ENCODE data around the gene PATJ.

Gene PATJ

DNA sequence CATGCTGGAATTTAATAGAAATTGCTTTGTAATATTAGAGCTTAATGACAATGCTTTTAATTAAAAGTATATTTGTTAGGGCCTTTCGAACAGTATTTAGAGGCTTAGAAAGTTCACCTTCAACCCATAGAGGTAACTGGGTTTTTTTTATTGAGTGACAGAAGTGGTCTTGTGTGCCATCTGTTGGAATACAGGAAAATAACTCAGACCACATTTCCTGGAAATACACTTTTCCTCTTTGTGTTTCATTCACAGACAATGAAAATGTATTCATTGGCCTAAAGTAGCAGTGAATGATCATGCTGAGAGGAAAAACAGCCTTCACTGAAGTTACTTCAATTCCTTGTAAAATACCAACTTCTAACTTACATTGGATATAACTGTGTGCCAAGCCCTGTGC lies 368.8 kb downstream of the PATJ start:
- no peak for DNase-seq (ENCODE audit: low read depth)
- no peak overlapping the region for H3K4me3 ChIP-seq (ENCODE audit: low read length)
- TF ChIP-seq, protein P1, sequence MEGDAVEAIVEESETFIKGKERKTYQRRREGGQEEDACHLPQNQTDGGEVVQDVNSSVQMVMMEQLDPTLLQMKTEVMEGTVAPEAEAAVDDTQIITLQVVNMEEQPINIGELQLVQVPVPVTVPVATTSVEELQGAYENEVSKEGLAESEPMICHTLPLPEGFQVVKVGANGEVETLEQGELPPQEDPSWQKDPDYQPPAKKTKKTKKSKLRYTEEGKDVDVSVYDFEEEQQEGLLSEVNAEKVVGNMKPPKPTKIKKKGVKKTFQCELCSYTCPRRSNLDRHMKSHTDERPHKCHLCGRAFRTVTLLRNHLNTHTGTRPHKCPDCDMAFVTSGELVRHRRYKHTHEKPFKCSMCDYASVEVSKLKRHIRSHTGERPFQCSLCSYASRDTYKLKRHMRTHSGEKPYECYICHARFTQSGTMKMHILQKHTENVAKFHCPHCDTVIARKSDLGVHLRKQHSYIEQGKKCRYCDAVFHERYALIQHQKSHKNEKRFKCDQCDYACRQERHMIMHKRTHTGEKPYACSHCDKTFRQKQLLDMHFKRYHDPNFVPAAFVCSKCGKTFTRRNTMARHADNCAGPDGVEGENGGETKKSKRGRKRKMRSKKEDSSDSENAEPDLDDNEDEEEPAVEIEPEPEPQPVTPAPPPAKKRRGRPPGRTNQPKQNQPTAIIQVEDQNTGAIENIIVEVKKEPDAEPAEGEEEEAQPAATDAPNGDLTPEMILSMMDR (IDR thresholded peaks at IDR 0.05; ENCODE audit: insufficient read depth, low read depth, low read length, missing control alignments) = no peak

DNA sequence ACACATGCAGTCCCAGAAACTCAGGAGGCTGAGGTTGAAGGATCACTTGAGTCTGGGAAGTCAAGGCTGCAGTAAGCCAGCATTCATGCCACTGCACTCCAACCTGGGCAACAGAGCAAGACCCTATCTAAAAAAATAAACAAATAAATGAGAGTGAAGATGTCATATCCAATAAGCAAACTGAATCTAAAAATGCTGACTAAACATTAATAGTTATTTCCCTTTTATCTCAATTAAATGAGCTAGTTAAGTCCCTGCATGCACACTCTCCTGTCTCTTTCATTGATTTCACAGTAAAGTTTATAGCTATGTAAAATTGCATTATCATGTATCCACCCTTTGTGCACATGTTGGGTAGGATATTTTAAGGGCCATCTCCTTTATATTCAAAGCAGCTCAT lies 371.2 kb downstream of the PATJ start:
- H3K4me3 ChIP-seq (ENCODE audit: low read length) = no peak overlapping the region
- TF ChIP-seq, protein P1 (IDR thresholded peaks at IDR 0.05; ENCODE audit: insufficient read depth, low read depth, low read length, missing control alignments) = no peak
- DNase-seq (ENCODE audit: low read depth) = no peak

DNA sequence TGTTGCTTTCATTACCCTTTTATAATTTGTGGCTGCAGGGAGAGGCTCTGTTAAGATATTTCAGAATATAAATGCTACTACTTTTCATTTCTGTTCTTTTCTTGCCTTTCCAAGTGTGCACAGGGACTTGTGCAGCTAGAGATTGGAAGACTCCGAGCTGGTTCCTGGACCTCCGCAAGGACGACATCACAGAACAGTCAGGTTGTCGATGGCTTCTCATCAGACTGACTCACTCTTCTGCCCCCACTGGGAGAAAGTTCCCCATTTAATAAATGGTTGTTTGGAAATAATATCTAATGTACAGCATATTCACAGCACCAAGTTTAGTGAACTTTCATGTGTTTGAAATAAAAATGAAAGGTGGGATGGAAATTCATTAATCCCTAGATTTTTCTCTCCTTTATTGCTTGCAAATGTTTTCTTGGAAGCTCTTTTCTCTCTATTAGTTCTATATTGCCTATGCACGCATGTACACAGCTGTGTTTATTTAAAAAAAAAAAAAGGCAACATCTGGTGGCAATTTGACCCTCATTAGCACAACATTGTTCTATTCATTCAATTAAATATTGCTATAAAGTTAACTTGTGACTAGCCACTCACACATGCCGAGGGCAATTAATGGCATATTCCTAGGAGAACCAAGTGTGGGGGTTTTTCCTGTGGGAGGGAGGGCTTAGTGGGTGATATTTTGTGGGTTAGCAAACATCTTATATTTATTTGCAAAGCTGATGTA lies 374.9 kb downstream of the PATJ start:
- no peak overlapping the region for H3K4me3 ChIP-seq (ENCODE audit: low read length)
- TF ChIP-seq, protein P1 (IDR thresholded peaks at IDR 0.05; ENCODE audit: insufficient read depth, low read depth, low read length, missing control alignments) = no peak
- no peak for DNase-seq (ENCODE audit: low read depth)

- TF ChIP-seq, protein P1 (IDR thresholded peaks at IDR 0.05; ENCODE audit: insufficient read depth, low read depth, low read length, missing control alignments) = no peak
- no peak for DNase-seq (ENCODE audit: low read depth)
- no peak overlapping the region for H3K4me3 ChIP-seq (ENCODE audit: low read length)
These were observed 384.5 kb downstream of the PATJ start for GRCh38 chr1:62126579-62127290.

- no peak for DNase-seq (ENCODE audit: low read depth)
- no peak overlapping the region for H3K4me3 ChIP-seq (ENCODE audit: low read length)
- TF ChIP-seq, protein P1 (IDR thresholded peaks at IDR 0.05; ENCODE audit: insufficient read depth, low read depth, low read length, missing control alignments) = no peak
These were observed 386.5 kb downstream of the PATJ start for GRCh38 chr1:62128745-62129144.

DNA sequence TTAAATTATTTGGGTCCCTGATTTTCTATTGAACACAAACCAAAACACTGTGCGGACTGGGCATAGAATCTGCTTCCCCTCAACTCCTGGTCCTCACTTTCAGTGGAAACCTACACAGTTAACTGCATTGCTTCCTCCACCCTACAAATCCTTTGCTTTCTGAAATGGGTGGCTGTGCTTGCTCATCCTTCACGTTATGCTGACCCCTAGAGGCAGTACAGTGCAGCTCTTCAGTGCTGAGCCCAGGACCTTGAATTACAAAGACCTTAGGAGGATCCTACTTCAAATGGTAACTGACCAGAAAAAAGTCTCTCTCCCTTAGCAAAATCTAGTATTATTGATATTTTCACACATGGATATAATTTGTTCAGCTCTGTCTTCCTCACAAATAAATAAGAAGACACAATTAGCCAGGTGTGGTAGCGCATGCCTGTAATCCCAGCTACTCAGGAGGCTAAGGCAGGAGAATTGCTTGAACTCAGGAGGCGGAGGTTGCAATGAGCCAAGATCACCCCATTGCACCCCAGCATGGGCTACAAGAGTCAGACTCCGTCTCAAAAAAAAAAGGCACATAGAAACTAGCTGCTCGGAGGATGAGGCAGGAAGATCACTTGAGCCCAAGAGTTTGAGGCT lies 388.9 kb downstream of the PATJ start:
- TF ChIP-seq, protein P1 (IDR thresholded peaks at IDR 0.05; ENCODE audit: insufficient read depth, low read depth, low read length, missing control alignments) = peak; percentile 96
- peak; percentile 73 for DNase-seq (ENCODE audit: low read depth)
- no peak overlapping the region for H3K4me3 ChIP-seq (ENCODE audit: low read length)

All from epithelial cell of esophagus (primary cell).